HUES48 (cell line): ENCODE data around the gene SLX9.
A peak's percentile ranks its signal among the peaks of the same experiment; 100 is the strongest.

Experiments
- H3K27ac ChIP-seq: one replicate; pipeline ENCODE4 v1.7.0; 2013; ENCODE audit warnings: low read depth, low read length, inconsistent platforms
- H3K27me3 ChIP-seq: 2 replicates; pipeline ENCODE4 v1.6.1; 2013; ENCODE audit warnings: mild to moderate bottlenecking, low read length; ENCODE audit not compliant: control insufficient read depth, insufficient read depth
- H3K36me3 ChIP-seq: 2 replicates; pipeline ENCODE4 v1.6.1; 2013; ENCODE audit warnings: low read length; ENCODE audit not compliant: control insufficient read depth, insufficient read depth
- H3K4me1 ChIP-seq: 2 replicates; pipeline ENCODE4 v1.6.1; 2013; ENCODE audit warnings: mild to moderate bottlenecking, low read length; ENCODE audit not compliant: control insufficient read depth, insufficient read depth
- H3K4me3 ChIP-seq: 2 replicates; pipeline ENCODE4 v1.5.1; 2013; ENCODE audit warnings: mild to moderate bottlenecking, low read depth, low read length
- H3K9ac ChIP-seq: 2 replicates; pipeline ENCODE4 v1.6.1; 2013; ENCODE audit warnings: mild to moderate bottlenecking, low read depth, low read length, moderate library complexity
- H3K9me3 ChIP-seq: 2 replicates; pipeline ENCODE4 v1.6.1; 2013; ENCODE audit warnings: low read length; ENCODE audit not compliant: control insufficient read depth, insufficient read depth

SLX9 gene

GRCh38 chr21:45015469-45015860 is 75.6 kb downstream of the SLX9 start:
- Histone ChIP-seq H3K27ac (no peak overlapping the region), H3K9ac (no peak overlapping the region), H3K4me3 (no peak overlapping the region), H3K36me3 (no peaks in the 10 kb centered on the region), H3K27me3 (peaks cover 47% of the 10 kb centered on the region), H3K4me1 (peaks cover 20% of the 10 kb centered on the region), H3K9me3 (no peaks in the 10 kb centered on the region)

GRCh38 chr21:45016031-45016405 is 76.2 kb downstream of the SLX9 start:
- H3K36me3 ChIP-seq = no peaks in the 10 kb centered on the region
- no peaks in the 10 kb centered on the region for H3K9me3 ChIP-seq
- no peak overlapping the region for H3K9ac ChIP-seq
- peaks cover 46% of the 10 kb centered on the region for H3K27me3 ChIP-seq
- peaks cover 20% of the 10 kb centered on the region for H3K4me1 ChIP-seq
- no peak overlapping the region for H3K4me3 ChIP-seq
- H3K27ac ChIP-seq = no peak overlapping the region

- Histone ChIP-seq H3K27me3 (peaks cover 41% of the 10 kb centered on the region), H3K9me3 (no peaks in the 10 kb centered on the region), H3K4me3 (no peak overlapping the region), H3K4me1 (peaks cover 19% of the 10 kb centered on the region), H3K9ac (no peak overlapping the region), H3K27ac (no peak overlapping the region), H3K36me3 (no peaks in the 10 kb centered on the region)
These were observed 76.7 kb downstream of the SLX9 start for GRCh38 chr21:45016406-45017038.

GRCh38 chr21:45017039-45017960 is 77.5 kb downstream of the SLX9 start:
- Histone ChIP-seq H3K4me1 (peaks cover 11% of the 10 kb centered on the region), H3K4me3 (no peak overlapping the region), H3K27me3 (peaks cover 40% of the 10 kb centered on the region), H3K36me3 (no peaks in the 10 kb centered on the region), H3K27ac (no peak overlapping the region), H3K9ac (no peak overlapping the region), H3K9me3 (no peaks in the 10 kb centered on the region)

GRCh38 chr21:45018131-45019075 is 78.6 kb downstream of the SLX9 start:
- Histone ChIP-seq H3K9me3 (no peaks in the 10 kb centered on the region), H3K4me1 (0 out of 2 replicates have a peak, but pooled peaks cover 2% of the 10 kb centered on the region), H3K9ac (no peak overlapping the region), H3K4me3 (peak overlapping the region; percentile 48; the same call in 1 of the 2 replicates), H3K36me3 (no peaks in the 10 kb centered on the region), H3K27me3 (peaks cover 40% of the 10 kb centered on the region), H3K27ac (no peak overlapping the region)

- no peaks in the 10 kb centered on the region for H3K4me1 ChIP-seq
- peak overlapping the region; percentile 31; the same call in 1 of the 2 replicates for H3K4me3 ChIP-seq
- no peaks in the 10 kb centered on the region for H3K36me3 ChIP-seq
- H3K27me3 ChIP-seq = peaks cover 40% of the 10 kb centered on the region
- H3K27ac ChIP-seq = no peak overlapping the region
- no peak overlapping the region for H3K9ac ChIP-seq
- H3K9me3 ChIP-seq = no peaks in the 10 kb centered on the region
These were observed 79.5 kb downstream of the SLX9 start for GRCh38 chr21:45019076-45019886.

- H3K9me3 ChIP-seq = no peaks in the 10 kb centered on the region
- H3K27me3 ChIP-seq = peaks cover 36% of the 10 kb centered on the region
- no peaks in the 10 kb centered on the region for H3K4me1 ChIP-seq
- no peak overlapping the region for H3K27ac ChIP-seq
- no peak overlapping the region for H3K4me3 ChIP-seq
- H3K36me3 ChIP-seq = no peaks in the 10 kb centered on the region
- no peak overlapping the region for H3K9ac ChIP-seq
These were observed 80.2 kb downstream of the SLX9 start for GRCh38 chr21:45019887-45020537.

GRCh38 chr21:45020629-45021427 is 81.0 kb downstream of the SLX9 start:
- Histone ChIP-seq H3K27me3 (peaks cover 33% of the 10 kb centered on the region), H3K9me3 (no peaks in the 10 kb centered on the region), H3K4me3 (no peak overlapping the region), H3K4me1 (no peaks in the 10 kb centered on the region), H3K9ac (no peak overlapping the region), H3K36me3 (no peaks in the 10 kb centered on the region), H3K27ac (no peak overlapping the region)

GRCh38 chr21:45021428-45022347 is 81.9 kb downstream of the SLX9 start:
- Histone ChIP-seq H3K27me3 (peaks cover 27% of the 10 kb centered on the region), H3K9ac (no peak overlapping the region), H3K36me3 (no peaks in the 10 kb centered on the region), H3K9me3 (no peaks in the 10 kb centered on the region), H3K4me1 (no peaks in the 10 kb centered on the region), H3K4me3 (no peak overlapping the region), H3K27ac (no peak overlapping the region)
